ENCODE results near the gene LXN. TPM values are rescaled to one million over a fixed set of nuclear protein-coding genes. Genes with fewer than 3 reads are reported as not detected.
A peak's percentile ranks its signal among the peaks of the same experiment; 100 is the strongest.

LXN gene
- total RNA-seq, 2 donors from 2014 or later: 8.8 to 10.0 TPM

DNA sequence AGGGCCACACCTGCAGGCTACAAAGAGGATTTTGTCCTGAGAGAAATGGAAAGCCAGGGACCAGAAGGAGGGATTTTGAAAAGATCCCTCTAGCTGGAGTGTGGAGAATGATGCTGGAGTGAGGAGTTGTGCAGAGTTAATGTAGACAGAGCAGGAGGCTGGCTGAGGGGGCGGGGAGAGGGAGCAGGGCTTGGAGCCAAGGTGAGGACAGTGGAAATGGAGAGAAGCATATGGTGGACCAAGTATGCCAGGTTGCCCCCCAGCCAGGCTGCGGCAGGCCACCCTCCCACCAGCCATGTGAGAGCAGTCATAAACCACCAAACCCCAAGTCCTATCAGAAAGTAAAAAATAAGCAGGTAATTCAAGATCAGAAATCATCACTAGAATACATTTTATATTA, 45.1 kb upstream of the LXN start:
- H3K36me3 ChIP-seq (ENCODE audit: control insufficient read depth, insufficient read depth, low read length): no peaks in the 10 kb centered on the region
- no peak overlapping the region for H3K4me3 ChIP-seq (ENCODE audit: low read length)
- H3K4me1 Mint-ChIP-seq: peaks cover 13% of the 10 kb centered on the region
- H3K27ac Mint-ChIP-seq: no peak overlapping the region
- no peaks in the 10 kb centered on the region for H3K9me3 Mint-ChIP-seq
- no peak for DNase-seq
- no peak overlapping the region for H3K27ac ChIP-seq (ENCODE audit: low read depth, low read length)
- H3K4me1 ChIP-seq (ENCODE audit: control insufficient read depth, insufficient read depth, low read length): peaks cover 4% of the 10 kb centered on the region
- no peak overlapping the region for H3K4me3 Mint-ChIP-seq
- TF ChIP-seq, protein P1, sequence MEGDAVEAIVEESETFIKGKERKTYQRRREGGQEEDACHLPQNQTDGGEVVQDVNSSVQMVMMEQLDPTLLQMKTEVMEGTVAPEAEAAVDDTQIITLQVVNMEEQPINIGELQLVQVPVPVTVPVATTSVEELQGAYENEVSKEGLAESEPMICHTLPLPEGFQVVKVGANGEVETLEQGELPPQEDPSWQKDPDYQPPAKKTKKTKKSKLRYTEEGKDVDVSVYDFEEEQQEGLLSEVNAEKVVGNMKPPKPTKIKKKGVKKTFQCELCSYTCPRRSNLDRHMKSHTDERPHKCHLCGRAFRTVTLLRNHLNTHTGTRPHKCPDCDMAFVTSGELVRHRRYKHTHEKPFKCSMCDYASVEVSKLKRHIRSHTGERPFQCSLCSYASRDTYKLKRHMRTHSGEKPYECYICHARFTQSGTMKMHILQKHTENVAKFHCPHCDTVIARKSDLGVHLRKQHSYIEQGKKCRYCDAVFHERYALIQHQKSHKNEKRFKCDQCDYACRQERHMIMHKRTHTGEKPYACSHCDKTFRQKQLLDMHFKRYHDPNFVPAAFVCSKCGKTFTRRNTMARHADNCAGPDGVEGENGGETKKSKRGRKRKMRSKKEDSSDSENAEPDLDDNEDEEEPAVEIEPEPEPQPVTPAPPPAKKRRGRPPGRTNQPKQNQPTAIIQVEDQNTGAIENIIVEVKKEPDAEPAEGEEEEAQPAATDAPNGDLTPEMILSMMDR (conservative IDR thresholded peaks at IDR 0.05): no peak
- H3K27me3 Mint-ChIP-seq (ENCODE audit: insufficient read depth): no peaks in the 10 kb centered on the region
- H3K27me3 ChIP-seq (ENCODE audit: control insufficient read depth, insufficient read depth, low read length, poor library complexity, severe bottlenecking): no peaks in the 10 kb centered on the region
- H3K9ac ChIP-seq (ENCODE audit: extremely low read depth, low read length, poor library complexity, severe bottlenecking): no peak overlapping the region
- peaks cover 9% of the 10 kb centered on the region for H3K36me3 Mint-ChIP-seq (ENCODE audit: low read depth)
- no peaks in the 10 kb centered on the region for H3K9me3 ChIP-seq (ENCODE audit: control insufficient read depth, low read length)
- WGBS, 2 experiments (ENCODE audit: insufficient coverage in 1 of 2, insufficient read length in 1 of 2): 86 to 95% methylated on average over 1 to 2 of the region's 2 CpGs

DNA sequence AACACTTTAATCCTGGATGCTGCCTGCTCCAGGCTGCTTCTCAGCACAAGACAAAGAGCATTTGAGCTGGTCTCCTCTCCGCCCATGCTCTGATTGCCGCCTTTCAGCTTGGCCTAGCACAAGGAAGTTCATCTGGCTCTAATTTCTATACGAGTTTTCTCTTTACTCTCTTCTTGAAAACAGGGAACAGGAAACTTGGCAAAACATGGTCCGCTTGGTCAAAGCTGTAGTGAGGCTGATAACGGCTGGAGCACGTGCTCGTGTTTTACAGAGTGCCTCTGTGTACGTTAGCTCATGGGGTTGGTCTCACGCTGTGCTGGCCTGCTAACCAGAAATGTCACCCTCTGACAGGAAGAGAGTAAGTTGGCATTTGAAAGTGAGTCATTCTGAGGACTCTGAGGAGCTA, 40.6 kb upstream of the LXN start:
- no peaks in the 10 kb centered on the region for H3K27me3 Mint-ChIP-seq (ENCODE audit: insufficient read depth)
- Histone ChIP-seq H3K27me3 (ENCODE audit: control insufficient read depth, insufficient read depth, low read length, poor library complexity, severe bottlenecking) (no peaks in the 10 kb centered on the region), H3K4me3 (ENCODE audit: low read length) (no peak overlapping the region), H3K9ac (ENCODE audit: extremely low read depth, low read length, poor library complexity, severe bottlenecking) (no peak overlapping the region), H3K36me3 (ENCODE audit: control insufficient read depth, insufficient read depth, low read length) (peaks cover 11% of the 10 kb centered on the region), H3K4me1 (ENCODE audit: control insufficient read depth, insufficient read depth, low read length) (peaks cover 4% of the 10 kb centered on the region), H3K27ac (ENCODE audit: low read depth, low read length) (no peak overlapping the region), H3K9me3 (ENCODE audit: control insufficient read depth, low read length) (no peaks in the 10 kb centered on the region)
- DNase-seq: peak; percentile 85
- WGBS, 2 experiments (ENCODE audit: insufficient coverage in 1 of 2, insufficient read length in 1 of 2): 65 to 76% methylated on average over 9 of the region's 9 CpGs
- no peaks in the 10 kb centered on the region for H3K9me3 Mint-ChIP-seq
- TF ChIP-seq, protein P1 (conservative IDR thresholded peaks at IDR 0.05): no peak
- no peak overlapping the region for H3K4me3 Mint-ChIP-seq
- H3K27ac Mint-ChIP-seq: no peak overlapping the region
- peaks cover 15% of the 10 kb centered on the region for H3K4me1 Mint-ChIP-seq
- H3K36me3 Mint-ChIP-seq (ENCODE audit: low read depth): peaks cover 21% of the 10 kb centered on the region

DNA sequence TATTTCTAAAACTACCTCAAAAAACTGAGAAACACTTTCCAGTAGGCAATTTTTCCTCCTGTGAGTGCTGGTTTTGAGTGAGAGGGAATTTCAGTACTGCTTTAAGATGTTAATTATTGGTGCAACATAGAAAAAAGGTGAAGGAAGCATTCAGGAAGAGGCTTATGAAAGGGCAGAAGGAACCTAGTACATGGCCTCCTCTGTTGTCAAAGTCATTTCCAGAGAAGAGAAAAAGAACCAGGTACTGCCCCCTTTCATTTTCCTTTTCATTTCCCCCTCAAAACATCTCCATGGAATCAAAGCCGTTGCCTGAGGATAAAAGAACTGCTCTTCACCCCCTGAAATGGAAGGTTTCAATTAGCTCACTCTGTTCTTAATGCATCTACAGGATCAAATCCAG, 40.0 kb upstream of the LXN start:
- no peaks in the 10 kb centered on the region for H3K27me3 ChIP-seq (ENCODE audit: control insufficient read depth, insufficient read depth, low read length, poor library complexity, severe bottlenecking)
- no peak overlapping the region for H3K9ac ChIP-seq (ENCODE audit: extremely low read depth, low read length, poor library complexity, severe bottlenecking)
- H3K4me3 Mint-ChIP-seq: no peak overlapping the region

More for the DNA sequence above, 40.0 kb upstream of the LXN start:
- TF ChIP-seq, protein P1 (conservative IDR thresholded peaks at IDR 0.05): no peak
- peaks cover 23% of the 10 kb centered on the region for H3K36me3 Mint-ChIP-seq (ENCODE audit: low read depth)
- H3K27ac Mint-ChIP-seq: no peak overlapping the region
- no peak for DNase-seq
- H3K27me3 Mint-ChIP-seq (ENCODE audit: insufficient read depth): no peaks in the 10 kb centered on the region
- peaks cover 15% of the 10 kb centered on the region for H3K4me1 Mint-ChIP-seq
- no peaks in the 10 kb centered on the region for H3K9me3 Mint-ChIP-seq
- peaks cover 4% of the 10 kb centered on the region for H3K4me1 ChIP-seq (ENCODE audit: control insufficient read depth, insufficient read depth, low read length)
- peaks cover 11% of the 10 kb centered on the region for H3K36me3 ChIP-seq (ENCODE audit: control insufficient read depth, insufficient read depth, low read length)
- WGBS, 2 experiments (ENCODE audit: insufficient coverage in 1 of 2, insufficient read length in 1 of 2): 90% methylated on average over 1 of the region's 1 CpG; no CpG with 5 or more reads in 1 of the 2 experiments
- no peak overlapping the region for H3K4me3 ChIP-seq (ENCODE audit: low read length)
- no peak overlapping the region for H3K27ac ChIP-seq (ENCODE audit: low read depth, low read length)
- H3K9me3 ChIP-seq (ENCODE audit: control insufficient read depth, low read length): no peaks in the 10 kb centered on the region
